Mucosa of descending colon (tissue), 3 donors: ENCODE data around the gene CTBP2. TPM values are rescaled to one million over a fixed set of nuclear protein-coding genes. Genes with fewer than 3 reads are reported as not detected.
A peak's percentile ranks its signal among the peaks of the same experiment; 100 is the strongest.

Source experiments
- ATAC-seq: fragments of 200-7000 bp; cut with Tn5 transposase; one replicate; pipeline ENCODE4 v1.9.1; 2020; ENCODE audit warnings: mild to moderate bottlenecking, moderate library complexity
- DNase-seq, 3 donors: peaks; one replicate each; pipeline ENCODE4 v3.0.0-alpha.2; 2020
- H3K36me3 ChIP-seq: fragments of 200-600 bp; one replicate; pipeline ENCODE4 v1.8.0; 2021; ENCODE audit warnings: low read depth, mild to moderate bottlenecking
- H3K4me1 ChIP-seq: fragments of 200-600 bp; one replicate; pipeline ENCODE4 v1.8.0; 2021; ENCODE audit warnings: low read depth, mild to moderate bottlenecking
- H3K4me3 ChIP-seq: fragments of 200-600 bp; one replicate; pipeline ENCODE4 v1.8.0; 2021; ENCODE audit warnings: mild to moderate bottlenecking
- H3K9me3 ChIP-seq: fragments of 200-600 bp; one replicate; pipeline ENCODE4 v1.8.0; 2021; ENCODE audit warnings: mild to moderate bottlenecking
- CTCF ChIP-seq: fragments of 200-600 bp; IDR thresholded peaks from one replicate; pipeline ENCODE4 v1.8.0; 2022; ENCODE audit warnings: antibody characterized with exemption, mild to moderate bottlenecking
- intact Hi-C, 2 donors: fragments of 100-400 bp; cut with DNase I in 1 of 2; cut with micrococcal nuclease in 1 of 2; formaldehyde crosslinking; loops; one replicate each; pipeline versions ENCODE4 v1.11.0 to v1.11.1; 2022; cut with DNase I, micrococcal nuclease
- total RNA-seq, 3 donors: library from RNA; stranded (reverse); fragmentation: NEBNext Ultra II Directional in 2 of 3; extraction: Animal tissue kit (Norgen Biotek cat#: 25700) in 2 of 3; gene quantifications; one replicate each; pipeline versions ENCODE4 v1.2.1 to v1.2.4, GENCODE V29; 2021 to 2023
- donor health status: DM: no; HTN: no; CAD: no; lungs with moderate emphysema.
- donor health status: DM: no; HTN: no; CAD: no.
- donor health status: DM: no; HTN: yes; CAD: no.

Gene CTBP2
- total RNA-seq, 3 donors from 2014 or later: 109 to 137 (median 121) TPM

DNA sequence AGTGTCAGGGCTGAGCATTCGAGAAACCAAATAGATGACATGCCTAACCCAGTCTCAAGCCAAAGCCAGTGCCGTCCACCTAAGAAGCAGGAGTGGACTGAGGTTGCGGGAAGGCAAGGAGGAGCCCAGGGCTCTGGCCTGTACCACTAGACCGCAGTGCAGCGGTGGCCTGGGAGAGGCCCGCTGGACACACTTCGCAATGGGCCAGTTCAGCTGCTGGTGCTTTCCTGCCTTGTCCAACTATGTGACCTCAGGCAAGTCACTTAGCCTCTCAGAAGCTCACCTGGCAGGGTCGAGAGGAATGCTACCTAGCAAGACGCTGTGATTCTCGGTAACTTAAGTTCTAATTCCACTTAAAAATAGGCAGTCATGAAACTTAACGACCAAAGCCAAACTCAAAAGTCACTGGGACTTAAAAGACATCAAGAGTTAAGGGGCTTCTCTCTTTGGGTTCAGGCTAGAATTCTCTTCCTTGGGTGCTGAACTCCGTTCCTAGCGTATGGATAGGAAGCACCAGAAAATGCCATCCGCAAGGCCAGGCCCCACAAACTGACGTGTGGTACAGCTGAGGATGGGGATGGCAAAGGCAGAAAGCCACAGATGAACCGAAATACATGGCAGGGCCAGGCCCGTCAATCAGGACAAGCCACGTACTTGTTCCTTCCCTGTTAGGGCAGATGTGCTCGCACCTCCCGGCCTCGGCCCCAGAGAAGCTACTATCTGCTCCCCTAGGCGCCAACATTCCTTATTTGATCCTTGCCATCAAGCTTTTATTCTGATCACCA is 34.2 kb downstream of the CTBP2 start:
- Histone ChIP-seq H3K4me3 (no peak overlapping the region), H3K36me3 (no peaks in the 10 kb centered on the region), H3K9me3 (no peaks in the 10 kb centered on the region), H3K4me1 (peaks cover 16% of the 10 kb centered on the region)
- peak in 1 of 3 donors; percentile 16 for DNase-seq
- TF ChIP-seq CTCF: no peak
- intact Hi-C loops: no loop called here
- no peak for ATAC-seq

DNA sequence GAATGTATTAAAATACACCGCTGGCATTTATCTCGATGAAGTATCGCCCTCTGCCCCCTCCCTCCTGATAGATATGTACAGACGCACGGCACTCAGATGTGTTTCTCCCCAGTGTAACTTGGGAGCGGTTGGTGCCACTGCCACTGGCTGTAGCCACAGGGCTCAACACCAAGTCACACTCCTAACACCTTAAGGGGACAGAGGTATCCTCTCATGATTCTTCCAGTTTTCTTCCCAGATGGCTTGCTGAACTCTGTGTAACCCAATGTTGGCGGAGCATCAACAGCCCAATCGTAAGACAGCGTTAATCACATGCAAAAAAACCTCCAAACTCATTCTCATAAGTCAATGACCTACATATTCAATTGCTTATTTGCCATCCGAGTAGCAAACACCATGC is 35.5 kb downstream of the CTBP2 start:
- no peak for TF ChIP-seq CTCF
- peaks cover 27% of the 10 kb centered on the region for H3K4me1 ChIP-seq

GRCh38 chr10:125124115-125124487 is 36.3 kb downstream of the CTBP2 start:
- intact Hi-C loops: no loop called here
- Histone ChIP-seq H3K9me3 (no peaks in the 10 kb centered on the region), H3K36me3 (no peaks in the 10 kb centered on the region), H3K4me3 (no peak overlapping the region), H3K4me1 (peaks cover 31% of the 10 kb centered on the region)
- TF ChIP-seq CTCF: no peak
- ATAC-seq: peak; percentile 32
- DNase-seq: no peak

More for the DNA sequence above, 35.5 kb downstream of the CTBP2 start:
- Histone ChIP-seq H3K36me3 (no peaks in the 10 kb centered on the region), H3K4me3 (no peak overlapping the region), H3K9me3 (no peaks in the 10 kb centered on the region)
- ATAC-seq (no peak), DNase-seq (peak in 1 of 3 donors; percentile 10)
- intact Hi-C loops: no loop called here

DNA sequence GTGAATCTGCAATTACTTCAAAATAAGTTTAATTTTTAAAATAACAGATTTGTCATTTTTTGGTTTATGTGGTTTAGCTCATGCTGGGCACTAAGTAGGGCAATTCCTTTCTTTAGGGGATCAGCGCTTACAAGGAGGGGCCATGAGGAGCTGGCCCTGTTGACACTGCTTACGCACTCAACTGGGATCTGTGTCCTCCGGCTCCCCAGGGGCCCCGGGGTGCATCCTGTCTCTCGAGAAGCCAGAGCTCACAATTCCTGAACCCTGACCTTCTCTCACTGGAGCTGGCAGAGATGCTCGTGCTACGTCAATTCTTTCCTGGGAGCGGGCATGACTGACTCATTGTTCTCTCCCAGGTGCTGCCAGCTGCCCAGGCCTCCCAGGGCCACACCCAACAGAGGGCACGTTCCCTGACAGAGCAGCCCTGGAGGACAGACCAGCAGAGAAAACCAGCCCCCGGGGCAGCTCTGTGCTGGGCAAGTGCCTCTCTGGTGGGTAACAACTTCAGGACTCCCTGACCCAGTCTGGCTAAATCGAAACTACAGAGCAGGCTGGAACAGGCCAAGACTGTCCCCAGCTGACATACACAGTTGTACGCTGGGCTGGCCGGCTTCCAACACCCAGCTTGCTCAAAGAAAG is 36.8 kb downstream of the CTBP2 start:
- no peak overlapping the region for H3K4me3 ChIP-seq
- no peaks in the 10 kb centered on the region for H3K36me3 ChIP-seq
- no peaks in the 10 kb centered on the region for H3K9me3 ChIP-seq
- DNase-seq: peak; percentile 87 to 91 (median 90)
- H3K4me1 ChIP-seq: peaks cover 35% of the 10 kb centered on the region
- ATAC-seq: peak; percentile 95
- intact Hi-C loops: no loop called here
- TF ChIP-seq CTCF: no peak

- no peaks in the 10 kb centered on the region for H3K9me3 ChIP-seq
- no peak for TF ChIP-seq CTCF
- no peak overlapping the region for H3K4me3 ChIP-seq
- intact Hi-C loops: no loop called here
- ATAC-seq: no peak
- no peak for DNase-seq
- peaks cover 39% of the 10 kb centered on the region for H3K4me1 ChIP-seq
- H3K36me3 ChIP-seq: no peaks in the 10 kb centered on the region
Observed at GRCh38 chr10:125122566-125122965, 37.8 kb downstream of the CTBP2 start.
